COLO668 (cell line): ENCODE data around the gene PARD3.
"Not testable (repeated sequence)": the region's sequence is repeated elsewhere in the genome, so short reads cannot be mapped to it uniquely, and the experiment has no call there.

Source experiments
- DNase-seq: peaks from one replicate; lab custom pipeline; 2025; ENCODE audit not compliant: unreplicated experiment; lab: John Stamatoyannopoulos, UW

Gene PARD3

GRCh38 chr10:34744590-34744989 is 70.5 kb downstream of the PARD3 start:
- DNase-seq: no peak

- DNase-seq: no peak
These were observed 71.3 kb downstream of the PARD3 start for GRCh38 chr10:34743814-34744213.

- no peak for DNase-seq
These were observed 72.6 kb downstream of the PARD3 start for GRCh38 chr10:34742456-34742855.

GRCh38 chr10:34741087-34741486 is 74.0 kb downstream of the PARD3 start:
- DNase-seq: not testable (repeated sequence)

- DNase-seq: no peak
These were observed 74.8 kb downstream of the PARD3 start for GRCh38 chr10:34740321-34740720.

GRCh38 chr10:34739915-34740314 is 75.2 kb downstream of the PARD3 start:
- DNase-seq: peak; percentile 59

GRCh38 chr10:34737772-34738169 is 77.3 kb downstream of the PARD3 start:
- no peak for DNase-seq

- no peak for DNase-seq
These were observed 77.9 kb downstream of the PARD3 start for GRCh38 chr10:34736976-34737771.

GRCh38 chr10:34734918-34735317 is 80.2 kb downstream of the PARD3 start:
- no peak for DNase-seq

GRCh38 chr10:34732926-34733325 is 82.2 kb downstream of the PARD3 start:
- no peak for DNase-seq

- DNase-seq: no peak
These were observed 83.0 kb downstream of the PARD3 start for GRCh38 chr10:34731885-34732701.

GRCh38 chr10:34731213-34731612 is 83.9 kb downstream of the PARD3 start:
- DNase-seq: no peak

GRCh38 chr10:34730726-34731125 is 84.4 kb downstream of the PARD3 start:
- no peak for DNase-seq

- DNase-seq: no peak
These were observed 85.5 kb downstream of the PARD3 start for GRCh38 chr10:34729619-34730018.

- DNase-seq: no peak
These were observed 86.7 kb downstream of the PARD3 start for GRCh38 chr10:34728361-34728760.

- DNase-seq: no peak
These were observed 87.5 kb downstream of the PARD3 start for GRCh38 chr10:34727595-34728033.

- no peak for DNase-seq
These were observed 88.2 kb downstream of the PARD3 start for GRCh38 chr10:34726862-34727261.

GRCh38 chr10:34723750-34724149 is 91.3 kb downstream of the PARD3 start:
- peak; percentile 11 for DNase-seq

GRCh38 chr10:34722404-34722803 is 92.7 kb downstream of the PARD3 start:
- no peak for DNase-seq

- no peak for DNase-seq
These were observed 93.8 kb downstream of the PARD3 start for GRCh38 chr10:34721208-34721840.

GRCh38 chr10:34719746-34720145 is 95.3 kb downstream of the PARD3 start:
- DNase-seq: no peak

GRCh38 chr10:34719328-34719727 is 95.8 kb downstream of the PARD3 start:
- no peak for DNase-seq
